ENCODE measurements around the gene ZFYVE28.

DNA sequence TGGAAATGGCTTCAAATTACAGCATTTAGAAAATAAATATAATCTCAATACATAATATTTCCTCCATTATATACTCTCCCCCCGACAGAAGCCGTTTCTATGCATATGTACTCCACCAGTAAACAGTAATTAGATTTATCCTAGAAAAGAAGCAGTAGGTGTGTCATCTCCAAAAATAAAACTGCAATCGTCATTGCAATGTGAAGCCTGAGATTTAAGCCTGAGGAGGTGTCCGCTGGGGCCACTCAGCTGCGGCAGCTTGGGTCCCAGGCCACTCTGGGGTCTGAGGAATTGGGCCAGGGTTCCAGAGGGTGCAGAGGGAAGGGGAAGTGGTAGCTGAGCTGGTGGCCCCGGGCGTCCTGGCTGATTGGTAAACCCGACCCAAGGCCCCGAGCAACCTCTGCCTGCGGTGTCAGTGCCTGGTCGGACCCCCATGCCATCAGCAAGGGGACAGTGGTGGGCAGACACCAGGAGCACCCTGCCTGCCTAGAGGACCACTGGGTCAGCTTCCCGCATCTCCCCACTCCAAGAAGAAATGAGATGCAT, 148.8 kb downstream of the ZFYVE28 start:
- TF ChIP-seq, protein P1, sequence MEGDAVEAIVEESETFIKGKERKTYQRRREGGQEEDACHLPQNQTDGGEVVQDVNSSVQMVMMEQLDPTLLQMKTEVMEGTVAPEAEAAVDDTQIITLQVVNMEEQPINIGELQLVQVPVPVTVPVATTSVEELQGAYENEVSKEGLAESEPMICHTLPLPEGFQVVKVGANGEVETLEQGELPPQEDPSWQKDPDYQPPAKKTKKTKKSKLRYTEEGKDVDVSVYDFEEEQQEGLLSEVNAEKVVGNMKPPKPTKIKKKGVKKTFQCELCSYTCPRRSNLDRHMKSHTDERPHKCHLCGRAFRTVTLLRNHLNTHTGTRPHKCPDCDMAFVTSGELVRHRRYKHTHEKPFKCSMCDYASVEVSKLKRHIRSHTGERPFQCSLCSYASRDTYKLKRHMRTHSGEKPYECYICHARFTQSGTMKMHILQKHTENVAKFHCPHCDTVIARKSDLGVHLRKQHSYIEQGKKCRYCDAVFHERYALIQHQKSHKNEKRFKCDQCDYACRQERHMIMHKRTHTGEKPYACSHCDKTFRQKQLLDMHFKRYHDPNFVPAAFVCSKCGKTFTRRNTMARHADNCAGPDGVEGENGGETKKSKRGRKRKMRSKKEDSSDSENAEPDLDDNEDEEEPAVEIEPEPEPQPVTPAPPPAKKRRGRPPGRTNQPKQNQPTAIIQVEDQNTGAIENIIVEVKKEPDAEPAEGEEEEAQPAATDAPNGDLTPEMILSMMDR (IDR thresholded peaks at IDR 0.05): no peak
- TF ChIP-seq POLR2AphosphoS5 (IDR thresholded peaks at IDR 0.05) (no peak), POLR2A (IDR thresholded peaks at IDR 0.05) (no peak)
